ENCODE results near the gene IGFN1.

The IGFN1 gene

DNA sequence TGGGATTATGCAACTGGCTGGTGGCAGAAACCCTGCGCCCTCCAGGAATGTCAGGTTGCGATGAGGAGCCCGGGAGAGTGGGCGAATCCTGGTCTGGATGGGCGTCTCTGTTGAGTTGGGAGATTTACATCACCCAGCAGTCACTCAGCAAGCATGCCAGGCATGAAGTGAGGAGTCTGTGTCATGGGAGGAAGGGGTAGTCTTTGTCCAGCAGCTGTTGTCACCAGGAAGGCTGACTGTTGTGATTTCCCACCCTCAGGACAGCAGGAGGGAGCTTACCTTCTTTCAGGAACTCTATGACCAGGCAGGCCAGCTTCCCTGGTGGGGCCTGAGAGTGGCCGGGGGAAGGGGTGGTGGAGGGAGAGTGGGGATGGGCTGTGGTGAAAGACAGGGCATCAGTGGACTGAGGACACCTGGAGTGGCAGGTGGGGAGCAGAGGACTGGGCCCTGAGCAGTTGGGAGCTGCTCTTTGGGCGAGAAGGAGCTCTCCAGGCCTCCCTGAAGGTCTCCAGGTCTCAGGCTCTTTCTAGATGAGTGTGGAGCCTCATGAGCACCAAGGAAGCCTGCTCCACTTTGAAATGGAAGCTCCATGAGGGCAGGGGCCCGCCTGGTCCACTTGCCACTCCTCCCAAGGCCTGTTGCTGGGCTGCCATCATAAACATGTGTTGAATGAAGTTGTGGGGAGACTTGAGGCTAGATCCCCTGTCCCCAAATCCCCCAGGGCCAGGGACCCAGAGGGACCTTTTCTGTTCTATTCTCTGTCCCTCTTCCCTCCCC, 71.3 kb downstream of the IGFN1 start:
- DNase-seq (ENCODE audit: low read depth in 2 of 2, low spot score in 1 of 2): no peak

DNA sequence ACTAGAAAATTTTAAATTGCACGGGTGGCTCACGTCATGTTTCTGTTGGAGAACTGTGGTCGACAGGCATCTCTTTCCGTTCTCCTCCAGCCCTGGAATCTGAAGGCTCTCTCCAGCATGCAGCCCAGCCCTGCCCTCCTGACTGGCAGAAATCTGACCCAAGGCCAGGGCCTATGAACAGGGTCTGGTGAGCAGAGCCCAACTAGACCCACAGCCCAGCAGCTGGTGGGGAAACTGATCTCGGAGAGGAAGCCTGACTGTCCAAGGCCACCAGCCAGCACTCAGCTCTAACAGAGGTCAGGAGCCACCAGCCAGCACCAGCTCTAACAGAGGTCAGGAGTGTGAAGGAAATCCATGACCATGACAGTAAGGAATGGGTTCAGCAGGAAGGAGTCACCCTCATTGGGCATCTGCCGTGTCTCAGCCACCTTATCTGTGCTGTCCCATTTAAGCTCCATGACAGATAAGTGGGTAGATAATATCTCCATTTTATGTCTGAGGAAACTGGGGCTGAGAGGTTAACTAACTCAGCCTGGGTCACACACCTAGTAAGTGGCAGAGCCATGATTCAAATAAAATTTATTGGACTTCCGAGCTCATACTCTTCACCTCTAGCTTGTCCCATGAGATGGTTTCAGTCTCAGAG, 72.5 kb downstream of the IGFN1 start:
- no peak for DNase-seq (ENCODE audit: low read depth in 2 of 2, low spot score in 1 of 2)

DNA sequence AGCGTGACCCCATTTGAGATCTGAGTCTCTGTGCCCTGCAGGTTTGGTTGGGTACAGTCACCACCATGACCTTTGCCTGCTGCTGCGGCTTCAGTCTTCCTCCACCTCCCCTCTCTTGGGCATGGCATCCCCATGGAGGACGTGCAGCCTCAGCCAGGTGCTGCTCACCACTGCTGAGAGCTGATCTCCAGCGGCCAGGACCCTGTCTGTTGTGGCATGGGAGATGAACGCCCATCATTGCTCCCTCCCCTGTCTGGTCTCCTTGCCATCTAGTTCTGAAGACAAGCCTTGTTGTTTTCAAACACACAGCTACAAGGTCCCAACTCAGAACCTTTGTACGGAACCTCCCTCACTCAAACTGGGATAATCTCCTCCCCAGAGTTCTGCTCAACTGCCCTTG, 73.4 kb downstream of the IGFN1 start:
- no peak for DNase-seq (ENCODE audit: low read depth in 2 of 2, low spot score in 1 of 2)

DNA sequence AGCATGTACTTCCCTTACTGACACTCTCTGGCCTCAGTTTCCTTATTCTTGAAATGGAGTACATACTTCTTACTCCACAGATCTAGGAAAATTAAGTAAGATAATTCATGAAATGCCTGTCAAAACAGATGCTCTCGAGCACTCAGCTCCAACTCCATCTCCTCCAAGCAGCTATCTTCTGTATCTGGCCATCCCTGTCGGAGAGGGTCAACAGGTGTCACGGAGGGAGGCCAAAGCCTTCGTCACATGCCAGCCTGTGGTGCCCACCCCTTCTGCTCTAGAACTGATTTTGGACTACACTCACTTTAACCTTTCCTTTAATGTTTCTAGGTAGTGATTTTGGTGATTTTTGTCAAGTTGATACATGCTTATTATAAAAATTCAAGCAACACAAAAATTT, 73.9 kb downstream of the IGFN1 start:
- no peak for DNase-seq (ENCODE audit: low read depth in 2 of 2, low spot score in 1 of 2)

DNA sequence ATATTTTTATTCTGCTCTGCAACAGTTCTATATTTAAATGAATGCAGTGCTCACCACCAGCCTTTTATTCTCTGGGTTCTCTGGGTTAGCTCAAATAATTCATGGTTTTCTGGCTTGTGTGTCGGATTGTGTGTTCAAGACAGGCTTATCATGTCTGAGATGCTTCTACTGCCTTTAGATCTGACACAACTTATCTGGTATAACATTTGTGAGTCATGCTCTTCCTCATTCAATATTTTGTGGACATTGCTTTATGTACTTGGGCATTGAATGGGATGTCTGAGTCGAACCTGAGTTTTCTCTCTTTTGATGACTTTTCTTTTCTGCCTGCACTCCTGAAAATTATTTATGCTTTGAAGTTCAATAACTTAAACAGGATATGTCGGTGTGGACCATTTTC, 75.1 kb downstream of the IGFN1 start:
- DNase-seq (ENCODE audit: low read depth in 2 of 2, low spot score in 1 of 2): no peak

DNA sequence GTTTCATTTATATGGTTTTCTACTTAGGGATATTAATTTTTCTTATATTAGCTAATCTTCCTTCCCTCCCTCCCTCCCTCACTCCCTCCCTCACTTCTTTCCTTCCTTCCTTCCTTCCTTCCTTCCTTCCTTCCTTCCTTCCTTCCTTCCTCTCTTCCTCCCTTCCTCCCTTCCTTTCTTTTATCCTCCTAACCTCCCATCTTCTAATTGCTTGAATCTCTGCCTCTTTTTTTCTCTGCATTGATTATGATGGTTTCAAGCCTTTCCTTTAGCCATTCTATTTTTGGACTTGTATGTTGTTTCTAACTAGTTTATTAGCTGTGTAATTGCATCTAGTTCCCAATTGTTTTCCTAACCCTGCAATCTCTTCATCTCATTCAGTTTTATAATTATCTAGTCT, 75.7 kb downstream of the IGFN1 start:
- no peak for DNase-seq (ENCODE audit: low read depth in 2 of 2, low spot score in 1 of 2)

DNA sequence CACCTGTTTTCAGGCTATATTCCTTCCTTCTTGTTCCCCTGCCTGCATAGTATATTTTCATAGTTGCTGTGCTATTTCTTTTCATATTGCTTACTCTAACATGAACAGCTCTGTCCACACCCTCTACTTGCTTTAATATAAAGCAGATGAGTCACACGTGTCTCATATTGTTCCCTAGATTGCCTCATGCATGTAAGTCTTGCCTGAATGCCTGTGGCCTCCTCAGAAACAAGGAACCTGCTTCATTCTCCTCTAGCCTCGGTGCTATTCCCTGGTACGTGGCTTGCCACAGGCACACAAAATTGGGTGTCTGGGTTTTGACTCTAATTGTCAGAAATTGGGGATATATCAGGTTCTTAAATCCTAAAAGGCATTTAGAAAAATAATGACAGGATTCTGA, 76.2 kb downstream of the IGFN1 start:
- no peak for DNase-seq (ENCODE audit: low read depth in 2 of 2, low spot score in 1 of 2)

DNA sequence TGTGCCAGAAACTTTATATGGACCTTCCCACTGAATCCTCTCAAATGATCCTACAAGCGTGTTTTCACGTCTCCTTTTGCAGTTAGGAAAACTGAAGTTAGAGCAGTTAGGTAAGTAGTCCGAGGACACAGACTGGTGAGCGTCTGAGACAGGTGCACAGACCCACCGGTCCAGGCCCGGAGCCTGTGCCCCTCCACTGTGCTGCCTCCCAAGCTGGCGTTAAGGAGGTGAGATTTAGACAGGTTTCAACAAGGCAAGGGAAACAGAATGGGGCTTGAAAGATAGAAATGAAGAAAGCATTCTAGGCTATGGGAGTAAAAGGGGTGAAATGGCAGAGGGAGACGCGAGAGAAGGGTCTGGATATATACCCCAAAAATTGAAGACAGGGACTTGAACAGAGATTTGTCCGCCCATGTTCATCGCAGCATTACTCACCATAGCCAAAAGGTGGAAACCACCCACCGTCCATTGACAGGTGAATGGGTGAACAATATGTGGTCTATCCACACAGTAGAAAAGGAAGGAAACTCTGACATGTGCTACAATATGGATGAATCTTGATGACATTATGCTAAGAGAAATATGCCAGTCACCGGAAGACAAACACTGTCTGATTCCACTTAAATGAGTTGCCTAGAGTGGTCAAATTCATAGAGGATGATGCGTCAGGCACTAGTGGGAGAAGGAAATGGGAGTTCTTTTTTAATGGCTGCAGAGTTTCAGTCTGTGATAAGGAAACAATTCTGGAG, 77.0 kb downstream of the IGFN1 start:
- DNase-seq (ENCODE audit: low read depth in 2 of 2, low spot score in 1 of 2): no peak

DNA sequence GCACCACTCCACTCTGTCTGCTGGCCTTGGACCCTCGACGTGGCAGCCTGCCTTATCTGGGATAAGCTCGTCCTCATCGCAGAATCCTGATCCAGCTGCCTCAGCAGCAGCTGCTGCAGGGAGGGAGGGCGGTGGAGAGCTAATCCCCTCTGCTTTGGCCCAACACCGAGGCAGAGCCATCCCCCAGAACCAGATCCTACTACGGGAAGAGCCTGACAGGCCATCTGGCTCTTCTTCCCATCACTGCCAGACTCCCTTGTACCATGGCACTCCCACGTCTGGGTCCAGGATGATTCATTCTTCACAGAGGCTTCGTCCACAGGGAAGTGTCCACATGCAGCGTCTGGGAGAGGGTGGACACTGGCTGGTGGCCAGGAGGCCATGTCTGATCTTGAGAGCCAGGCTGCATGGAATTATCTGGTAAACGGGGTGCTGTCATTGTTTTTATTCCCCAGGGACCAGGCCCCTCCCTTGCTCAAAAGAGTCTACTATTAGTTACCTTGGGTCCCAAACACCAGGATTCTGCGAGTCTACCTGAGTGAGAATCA, 78.1 kb downstream of the IGFN1 start:
- DNase-seq (ENCODE audit: low read depth in 2 of 2, low spot score in 1 of 2): no peak

DNA sequence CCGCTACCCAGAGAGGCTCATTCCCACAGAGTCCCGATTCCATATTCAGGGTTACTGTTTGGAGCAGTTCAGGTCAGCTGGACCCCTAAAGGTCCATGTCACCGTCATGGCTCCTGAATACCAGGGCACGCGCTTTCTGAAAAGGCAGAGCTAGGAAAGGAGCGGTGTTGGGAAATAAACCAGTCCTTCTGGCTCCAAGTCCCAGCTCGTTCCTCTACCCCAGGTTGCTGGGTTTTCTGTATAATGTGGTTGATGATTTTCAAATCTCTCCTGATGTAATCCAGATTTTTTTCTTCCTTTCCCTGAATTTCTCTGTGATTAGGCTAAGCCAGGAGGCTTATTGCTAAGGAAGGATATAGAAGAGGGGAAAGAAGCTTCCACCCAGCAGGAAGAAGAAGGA, 78.7 kb downstream of the IGFN1 start:
- no peak for DNase-seq (ENCODE audit: low read depth in 2 of 2, low spot score in 1 of 2)

DNA sequence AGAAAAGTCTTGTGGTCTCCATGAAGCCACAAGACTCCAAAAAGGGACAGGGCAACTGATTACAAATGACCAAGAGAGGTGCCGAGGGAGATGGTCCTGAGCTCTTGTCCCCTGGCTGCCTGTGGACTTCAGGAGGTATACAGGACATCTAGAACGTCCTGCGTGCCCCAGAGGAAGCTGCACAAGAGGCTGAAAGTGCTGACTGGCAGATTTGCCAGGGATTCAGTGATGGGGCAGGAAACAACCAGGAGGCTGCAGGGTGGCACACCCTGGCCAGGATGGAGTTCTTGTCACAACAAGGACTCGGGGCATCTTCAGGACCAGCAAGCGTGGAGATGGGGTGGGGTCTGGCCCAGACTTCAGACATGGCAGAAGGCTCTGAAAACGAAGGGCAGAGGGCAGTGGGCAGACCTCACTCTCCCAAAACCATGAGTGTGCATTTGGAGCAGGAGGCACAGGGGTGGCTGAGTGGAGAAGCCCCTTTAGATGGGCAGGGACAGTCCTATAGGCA, 79.3 kb downstream of the IGFN1 start:
- DNase-seq (ENCODE audit: low read depth in 2 of 2, low spot score in 1 of 2): no peak

DNA sequence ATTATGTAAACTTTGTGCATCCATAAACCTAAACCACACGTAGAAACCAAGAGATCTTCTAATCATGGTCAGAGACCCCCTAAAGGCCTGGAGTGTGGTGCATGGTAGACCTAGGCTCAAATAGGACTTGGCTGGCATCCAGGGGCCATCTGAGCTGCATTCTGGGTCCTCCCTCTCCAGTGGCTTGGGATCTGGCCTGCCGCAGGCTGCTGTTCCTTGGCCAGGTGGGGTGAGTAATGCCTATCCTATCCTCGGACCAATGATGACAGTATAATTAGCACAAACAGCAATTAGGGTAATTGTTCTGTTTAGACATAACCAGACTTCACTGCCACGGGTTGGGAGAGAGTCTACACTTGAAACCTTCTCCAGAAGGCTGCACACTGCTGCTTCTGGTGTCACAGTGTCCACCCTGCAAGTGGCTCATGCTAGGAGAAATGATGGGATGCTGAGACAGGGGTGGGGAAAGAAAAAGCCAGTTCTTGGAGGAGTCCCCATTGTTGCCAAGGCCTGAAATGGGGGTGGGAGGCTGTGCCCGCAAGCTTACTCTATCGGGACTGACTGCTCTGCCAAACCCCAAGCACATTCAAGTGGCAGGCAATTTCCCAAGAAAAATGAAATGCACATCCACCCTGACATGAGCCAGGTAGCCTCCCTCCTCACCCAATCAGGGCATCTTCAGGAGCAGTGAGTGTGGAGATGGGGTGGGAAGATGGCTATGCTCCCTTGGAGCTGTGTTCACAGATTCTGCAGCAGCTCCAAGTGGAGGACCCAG, 80.2 kb downstream of the IGFN1 start:
- DNase-seq (ENCODE audit: low read depth in 2 of 2, low spot score in 1 of 2): no peak

DNA sequence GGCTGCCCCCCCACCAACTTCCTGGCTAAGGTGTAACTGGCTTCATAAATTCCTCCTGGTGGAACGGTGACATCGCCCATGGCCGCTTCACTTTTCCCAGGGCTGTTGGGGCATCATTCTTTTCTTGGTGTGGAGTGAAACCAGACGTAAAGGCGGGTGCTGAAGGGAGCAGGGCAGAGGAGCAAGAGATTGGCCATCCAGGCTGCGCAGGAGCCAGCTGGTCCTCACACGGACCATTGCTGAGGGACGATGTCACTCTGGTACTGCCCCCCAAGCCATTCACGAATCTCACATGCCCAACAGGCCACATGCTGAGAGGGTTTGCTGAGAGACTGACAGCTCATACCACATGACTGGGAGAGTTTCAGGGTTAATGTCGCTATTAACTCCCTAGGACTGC, 82.2 kb downstream of the IGFN1 start:
- no peak for DNase-seq (ENCODE audit: low read depth in 2 of 2, low spot score in 1 of 2)

DNA sequence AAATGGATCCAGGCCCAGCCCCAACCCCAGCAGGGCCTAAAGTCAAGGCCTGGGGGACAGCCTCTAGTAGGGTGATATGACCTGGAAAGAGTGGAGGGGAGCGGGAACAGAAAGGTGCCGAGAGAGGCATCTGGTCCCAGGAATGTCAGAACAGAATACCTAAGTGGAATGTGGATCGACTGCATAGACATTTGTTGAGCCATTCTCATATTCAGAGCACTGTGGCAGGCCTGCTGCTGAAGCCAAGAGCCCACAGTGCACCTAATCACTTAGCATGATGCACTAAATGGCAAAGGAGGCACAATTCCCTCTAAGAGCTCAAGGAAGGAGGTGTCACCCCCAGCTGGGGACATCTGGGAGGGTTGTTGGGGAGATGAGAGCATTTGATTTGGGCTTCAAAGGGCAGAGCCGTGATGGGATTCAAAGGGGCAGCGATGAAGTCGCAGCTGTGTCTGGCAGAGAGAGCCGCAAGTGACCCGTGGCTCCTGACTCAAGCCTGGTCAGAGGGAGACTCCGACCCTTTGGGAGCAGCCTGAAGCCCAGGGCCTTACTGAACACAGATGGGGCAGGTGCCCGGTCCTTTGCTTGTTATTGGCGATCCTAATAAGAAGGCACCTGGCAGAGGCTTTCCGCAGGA, 84.1 kb downstream of the IGFN1 start:
- no peak for DNase-seq (ENCODE audit: low read depth in 2 of 2, low spot score in 1 of 2)

DNA sequence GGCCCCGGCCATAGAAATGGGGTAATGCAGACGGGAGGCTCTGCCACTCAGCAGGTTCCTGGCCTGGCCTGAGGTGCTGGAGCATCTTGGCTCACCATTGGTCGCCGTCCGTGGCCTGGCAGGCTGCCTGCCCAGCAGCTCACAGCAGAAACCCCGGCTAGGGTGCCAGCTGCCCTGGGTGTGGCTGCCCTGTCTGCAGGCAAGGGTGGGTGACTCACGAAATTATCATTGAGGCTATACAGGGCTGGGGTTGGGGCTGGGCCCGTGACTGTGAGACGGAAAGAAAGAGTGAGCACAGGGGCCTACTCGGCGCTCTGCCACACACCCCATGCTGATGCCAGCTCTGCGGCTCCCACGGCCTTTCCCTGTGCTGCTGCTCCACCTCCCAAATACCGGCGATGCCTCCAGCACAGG, 84.6 kb downstream of the IGFN1 start:
- DNase-seq (ENCODE audit: low read depth in 2 of 2, low spot score in 1 of 2): no peak

DNA sequence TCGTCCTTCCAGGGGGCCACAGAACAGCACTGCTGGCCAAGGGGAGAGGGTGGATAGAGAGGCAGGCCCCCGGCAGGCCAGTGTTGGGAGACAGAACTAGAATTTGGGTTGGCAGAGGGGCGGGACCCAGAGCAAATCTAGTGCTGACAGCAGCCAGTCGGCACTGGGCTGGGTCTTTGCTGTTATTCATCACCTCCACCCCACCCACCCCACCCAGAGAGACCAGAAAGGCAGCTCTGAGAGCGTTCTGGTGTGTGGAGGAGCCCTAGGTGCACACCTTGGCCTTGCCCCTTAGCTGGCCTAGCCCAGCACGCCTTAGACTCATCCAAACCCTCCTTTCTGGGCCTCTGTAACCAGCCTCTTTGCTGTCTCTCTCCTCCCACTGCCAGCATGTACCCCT, 86.3 kb downstream of the IGFN1 start:
- DNase-seq (ENCODE audit: low read depth in 2 of 2, low spot score in 1 of 2): no peak

DNA sequence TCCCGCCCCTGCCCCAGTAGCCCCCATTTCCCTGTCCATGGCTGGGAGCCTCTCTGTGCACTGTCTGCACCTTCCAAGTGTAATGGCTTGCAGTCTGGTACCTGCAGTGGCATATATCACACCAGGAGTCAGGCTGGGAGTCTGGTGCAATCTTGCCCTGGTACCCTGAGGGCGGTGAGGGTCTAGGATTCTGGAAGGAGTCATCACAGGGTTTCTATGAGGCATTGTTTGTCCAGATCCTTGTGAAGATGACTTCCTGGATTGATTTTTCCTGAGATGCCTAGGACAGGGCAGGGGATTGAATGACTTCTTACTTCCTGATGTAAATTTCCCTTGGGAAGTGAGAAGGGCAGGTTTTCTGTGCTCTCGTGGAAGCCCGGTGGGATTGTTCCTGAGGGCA, 86.8 kb downstream of the IGFN1 start:
- no peak for DNase-seq (ENCODE audit: low read depth in 2 of 2, low spot score in 1 of 2)

All from stimulated activated CD8-positive, alpha-beta memory T cell treated with anti-CD3 and anti-CD28 coated beads, Interleukin-4, amount 100 ng/mL, for 4 hours (primary cell).